GM12878 (cell line): ENCODE data around the gene TAPBP.

Experiments used
- CTCF ChIP-seq, 3 experiments: IDR thresholded peaks in 2 of 3; conservative IDR thresholded peaks in 1 of 3; 2 replicates each; pipeline ENCODE4 v1.5.1; 2011; ENCODE audit warnings: low read depth in 3 of 3, low read length in 3 of 3, mild to moderate bottlenecking in 3 of 3, control low read depth in 2 of 3, moderate library complexity in 2 of 3, inconsistent platforms in 1 of 3, mixed read lengths in 1 of 3; ENCODE audit not compliant: control insufficient read depth in 2 of 3, insufficient read depth in 1 of 3; ENCODE audit errors: extremely low read depth in 1 of 3
- EZH2 ChIP-seq: IDR thresholded peaks from 2 replicates; pipeline ENCODE4 v1.6.1; 2012; ENCODE audit warnings: low read depth, mild to moderate bottlenecking, control low read depth, inconsistent platforms, low read length, borderline replicate concordance; ENCODE audit not compliant: control insufficient read depth
- MAX ChIP-seq: IDR thresholded peaks from 2 replicates; pipeline ENCODE4 v1.6.1; 2012; ENCODE audit warnings: low read depth, low read length, improper control_type of control experiment
- REST ChIP-seq: IDR thresholded peaks from 2 replicates; pipeline ENCODE4 v1.6.1; 2012; ENCODE audit warnings: mild to moderate bottlenecking, low read depth, low read length
- RFX5 ChIP-seq: IDR thresholded peaks from 2 replicates; pipeline ENCODE4 v1.6.1; 2011; ENCODE audit warnings: low read depth, low read length, improper control_type of control experiment
- YY1 ChIP-seq: IDR thresholded peaks from 2 replicates; pipeline ENCODE4 v1.6.1; 2011; ENCODE audit warnings: low read depth, mild to moderate bottlenecking, low read length

GRCh38 chr6:33335916-33336315 is 22.0 kb upstream of the TAPBP start:
- no peak for TF ChIP-seq EZH2
- TF ChIP-seq CTCF (IDR thresholded peaks at IDR 0.05 in 2 of 3, conservative IDR thresholded peaks at IDR 0.05 in 1 of 3; ENCODE audit: control insufficient read depth in 2 of 3, extremely low read depth in 1 of 3, insufficient read depth in 1 of 3, low read depth in 3 of 3, low read length in 3 of 3) = no peak
- TF ChIP-seq REST = no peak
- no peak for TF ChIP-seq RFX5
- no peak for TF ChIP-seq YY1
- no peak for TF ChIP-seq MAX
